NT2/D1 (cell line): ENCODE data around the gene PARP14.

ENCODE experiments used
- DNase-seq: peaks from one replicate; pipeline ENCODE4 v3.0.0-alpha.2; 2011; ENCODE audit warnings: low read depth, low spot score
- H3K27me3 ChIP-seq: 2 replicates; pipeline ENCODE4 v1.6.0; 2011; ENCODE audit warnings: mild to moderate bottlenecking; ENCODE audit not compliant: insufficient read length, insufficient read depth
- H3K36me3 ChIP-seq: 2 replicates; pipeline ENCODE4 v1.6.1; 2011; ENCODE audit warnings: mild to moderate bottlenecking, low read length, mixed read lengths; ENCODE audit not compliant: insufficient read depth, insufficient read length
- H3K4me1 ChIP-seq: 2 replicates; pipeline ENCODE4 v1.5.1; 2011; ENCODE audit not compliant: insufficient read depth, insufficient read length
- H3K4me3 ChIP-seq: 2 replicates; pipeline ENCODE4 v1.5.1; 2011; ENCODE audit warnings: low read depth; ENCODE audit not compliant: insufficient read length
- H3K9ac ChIP-seq: 2 replicates; pipeline ENCODE4 v1.6.0; 2011; ENCODE audit warnings: low read depth; ENCODE audit not compliant: insufficient read length
- H3K9me3 ChIP-seq: 2 replicates; pipeline ENCODE4 v1.5.1; 2011; ENCODE audit warnings: mild to moderate bottlenecking, low read length; ENCODE audit not compliant: insufficient read depth
- SUZ12 ChIP-seq: IDR thresholded peaks from 2 replicates; pipeline ENCODE4 v1.6.1; 2011; ENCODE audit not compliant: insufficient read length, insufficient read depth; ENCODE audit errors: extremely low read depth
- YY1 ChIP-seq: IDR thresholded peaks from 2 replicates; pipeline ENCODE4 v1.6.1; 2011; ENCODE audit not compliant: insufficient read length, insufficient read depth
- ZNF274 ChIP-seq: IDR thresholded peaks from 2 replicates; pipeline ENCODE4 v1.6.1; 2011; ENCODE audit warnings: mild to moderate bottlenecking, low read depth, low read length

Gene PARP14

DNA sequence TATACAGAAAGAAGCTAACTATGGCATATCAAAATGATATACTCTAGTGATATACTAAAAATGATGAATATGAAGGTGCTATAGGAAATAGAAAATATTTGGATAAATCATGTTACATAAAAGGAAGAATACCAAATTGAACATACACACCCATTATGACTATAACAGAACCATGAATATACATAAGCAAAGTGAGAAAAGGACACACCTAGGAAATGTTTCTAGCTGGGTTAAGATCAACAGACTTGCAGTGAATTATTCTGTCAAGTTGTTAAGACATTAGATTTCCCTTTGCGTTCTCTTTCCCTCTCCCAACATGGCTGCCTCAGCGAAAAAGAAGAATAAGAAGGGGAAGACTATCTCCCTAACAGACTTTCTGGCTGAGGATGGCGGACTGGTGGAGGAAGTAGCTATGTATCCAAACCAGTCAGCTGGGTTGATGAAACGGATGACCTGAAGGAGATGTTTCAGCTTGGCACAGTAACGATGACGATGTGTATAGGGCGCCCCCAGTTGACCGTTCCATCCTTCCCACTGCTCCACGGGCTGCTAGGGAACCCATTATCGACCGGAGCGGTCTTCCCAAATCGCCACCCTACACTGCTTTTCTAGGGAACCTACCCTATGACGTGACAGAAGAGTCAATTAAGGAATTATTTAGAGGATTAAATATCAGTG is 20.2 kb upstream of the PARP14 start:
- TF ChIP-seq YY1 (no peak), SUZ12 (no peak), ZNF274 (no peak)

DNA sequence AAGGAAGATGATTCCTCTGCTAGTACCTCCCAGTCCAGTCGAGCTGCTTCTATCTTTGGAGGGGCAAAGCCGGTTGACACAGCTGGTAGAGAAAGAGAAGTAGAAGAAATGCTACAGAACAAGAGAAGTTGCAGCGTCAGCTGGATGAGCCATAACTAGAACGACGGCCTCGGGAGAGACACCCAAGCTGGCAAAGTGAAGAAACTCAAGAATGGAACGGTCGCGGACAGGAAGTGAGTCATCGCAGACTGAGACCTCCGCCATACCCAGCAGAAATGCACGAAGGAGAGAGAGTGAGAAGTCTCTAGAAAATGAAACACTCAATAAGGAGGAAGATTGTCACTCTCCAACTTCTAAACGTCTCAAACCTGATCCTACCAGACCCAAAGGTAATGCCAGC is 19.0 kb upstream of the PARP14 start:
- no peak for DNase-seq
- Histone ChIP-seq H3K9me3 (0 out of 2 replicates have a peak, but pooled peaks cover 6% of the 10 kb centered on the region), H3K36me3 (no peaks in the 10 kb centered on the region), H3K9ac (no peak overlapping the region), H3K27me3 (no peaks in the 10 kb centered on the region), H3K4me3 (no peak overlapping the region), H3K4me1 (peaks cover 2% of the 10 kb centered on the region)
- TF ChIP-seq YY1 = no peak
- TF ChIP-seq ZNF274 = no peak
- TF ChIP-seq SUZ12 = no peak

More for the DNA sequence above, 20.2 kb upstream of the PARP14 start:
- H3K4me1 ChIP-seq = peaks cover 2% of the 10 kb centered on the region
- H3K9me3 ChIP-seq = 0 out of 2 replicates have a peak, but pooled peaks cover 6% of the 10 kb centered on the region
- H3K27me3 ChIP-seq = no peaks in the 10 kb centered on the region
- H3K4me3 ChIP-seq = no peak overlapping the region
- peak; percentile 30 for DNase-seq
- H3K36me3 ChIP-seq = no peaks in the 10 kb centered on the region
- H3K9ac ChIP-seq = no peak overlapping the region

DNA sequence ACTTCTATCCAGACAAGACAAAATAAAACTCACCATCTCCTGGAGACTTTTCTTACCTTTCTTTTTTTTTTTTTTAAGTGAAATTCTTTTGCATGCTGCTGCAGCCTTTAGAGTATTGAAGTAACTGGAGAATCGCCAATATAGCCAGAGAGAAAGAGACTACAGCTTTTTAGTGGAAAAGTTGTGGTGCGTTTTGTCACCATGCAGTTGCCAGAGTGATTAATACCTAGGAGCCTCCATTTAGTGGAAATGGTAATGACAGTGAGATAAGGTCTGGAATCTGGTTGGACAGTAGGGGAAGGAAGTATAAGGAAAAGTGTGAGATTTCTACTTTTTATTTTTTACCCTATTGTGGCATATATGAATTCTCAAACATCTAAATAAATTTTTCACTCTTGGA is 18.1 kb upstream of the PARP14 start:
- Histone ChIP-seq H3K27me3 (no peaks in the 10 kb centered on the region), H3K9me3 (0 out of 2 replicates have a peak, but pooled peaks cover 6% of the 10 kb centered on the region), H3K9ac (no peak overlapping the region), H3K36me3 (no peaks in the 10 kb centered on the region), H3K4me3 (no peak overlapping the region), H3K4me1 (peaks cover 2% of the 10 kb centered on the region)
- DNase-seq = no peak
- TF ChIP-seq SUZ12 (no peak), ZNF274 (no peak), YY1 (no peak)

DNA sequence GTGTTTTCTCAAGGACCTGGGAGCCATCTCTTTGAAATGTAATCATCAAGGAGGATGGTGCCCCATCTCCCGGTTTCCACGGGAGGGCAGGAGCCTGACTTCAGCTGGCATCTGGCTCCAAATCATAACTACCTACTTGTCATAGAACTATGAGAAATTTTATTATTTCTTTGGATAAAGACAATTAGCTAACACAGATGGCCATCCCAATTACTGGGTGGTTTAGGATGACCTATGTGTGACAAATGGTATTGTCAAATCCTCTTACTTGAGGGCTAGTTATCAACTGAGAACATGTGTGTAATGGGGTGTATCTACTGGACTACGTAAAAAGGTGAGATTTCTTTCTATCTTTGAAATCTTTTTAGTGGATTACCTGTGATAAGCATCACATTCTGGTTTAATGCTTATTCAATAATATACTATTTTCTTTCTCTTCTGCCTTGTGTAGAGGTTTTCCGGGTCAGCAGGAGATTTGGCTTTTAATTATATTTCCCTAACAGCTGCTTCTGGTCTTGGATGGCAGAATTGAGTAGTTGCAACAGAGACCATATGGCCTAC is 15.3 kb upstream of the PARP14 start:
- no peak overlapping the region for H3K9ac ChIP-seq
- no peaks in the 10 kb centered on the region for H3K4me1 ChIP-seq
- H3K9me3 ChIP-seq = 0 out of 2 replicates have a peak, but pooled peaks cover 6% of the 10 kb centered on the region
- no peaks in the 10 kb centered on the region for H3K27me3 ChIP-seq
- no peak for DNase-seq
- H3K4me3 ChIP-seq = no peak overlapping the region
- no peaks in the 10 kb centered on the region for H3K36me3 ChIP-seq
- TF ChIP-seq YY1 (no peak), SUZ12 (no peak), ZNF274 (no peak)

DNA sequence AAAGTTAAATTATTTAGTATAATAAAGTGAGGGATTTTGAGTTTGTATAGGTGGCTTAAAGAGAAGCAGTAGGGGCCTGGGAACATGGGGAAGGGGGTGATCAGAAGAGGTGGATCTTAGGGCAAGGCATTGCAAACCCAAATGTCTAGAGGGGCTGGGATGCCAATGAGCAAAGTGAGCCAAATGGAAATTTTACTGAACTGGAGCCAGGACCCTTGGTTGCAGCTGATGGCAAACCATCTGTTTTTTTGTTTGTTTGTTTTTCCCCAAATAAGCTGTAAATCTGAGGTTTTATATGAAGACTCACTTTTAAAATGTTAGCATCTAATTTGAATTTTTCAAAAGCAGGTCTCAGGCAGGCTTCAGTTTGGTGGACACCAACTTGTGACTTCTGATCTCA is 14.8 kb upstream of the PARP14 start:
- DNase-seq = no peak
- H3K27me3 ChIP-seq = no peaks in the 10 kb centered on the region
- H3K36me3 ChIP-seq = no peaks in the 10 kb centered on the region
- no peaks in the 10 kb centered on the region for H3K4me1 ChIP-seq
- no peak overlapping the region for H3K4me3 ChIP-seq
- H3K9ac ChIP-seq = no peak overlapping the region
- no peak for TF ChIP-seq YY1
- no peak for TF ChIP-seq SUZ12
- no peak for TF ChIP-seq ZNF274
- H3K9me3 ChIP-seq = 0 out of 2 replicates have a peak, but pooled peaks cover 4% of the 10 kb centered on the region

DNA sequence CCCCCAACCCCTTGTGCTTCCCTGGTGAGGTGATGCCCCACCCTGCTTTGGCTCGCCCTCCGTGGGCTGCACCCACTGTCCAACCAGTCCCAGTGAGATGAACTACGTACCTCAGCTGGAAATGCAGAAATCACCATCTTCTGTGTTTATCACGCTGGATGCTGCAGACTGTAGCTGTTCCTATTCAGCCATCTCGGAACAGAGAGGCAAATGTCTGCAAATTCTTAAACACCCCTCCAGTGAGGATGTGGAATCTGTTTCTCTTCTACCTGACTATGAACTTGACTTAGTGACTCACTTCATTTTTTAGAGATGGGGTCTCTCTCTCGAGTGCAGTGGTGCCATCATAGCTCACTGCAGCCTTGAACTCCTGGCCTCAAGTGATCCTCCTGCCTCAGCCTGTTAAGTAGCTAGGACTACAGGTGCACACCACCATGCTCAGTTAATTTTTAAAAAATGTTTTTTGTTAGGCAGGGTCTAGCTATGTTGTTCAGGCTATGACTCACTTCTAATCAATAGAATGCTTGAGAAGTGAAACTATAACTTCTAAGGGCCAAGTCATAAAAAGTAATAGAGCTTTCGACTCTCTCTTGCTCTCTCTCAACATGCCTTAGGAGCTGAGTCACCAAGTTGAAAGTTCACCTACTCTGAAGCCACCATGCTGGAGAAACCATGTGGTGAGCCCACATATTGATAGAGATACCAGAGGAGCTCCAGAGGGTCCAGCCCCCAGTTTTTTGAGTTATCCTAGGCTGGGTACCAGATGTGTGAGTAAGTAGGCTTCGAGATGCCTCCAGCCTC is 11.5 kb upstream of the PARP14 start:
- Histone ChIP-seq H3K9me3 (no peaks in the 10 kb centered on the region), H3K27me3 (no peaks in the 10 kb centered on the region), H3K4me1 (no peaks in the 10 kb centered on the region), H3K36me3 (no peaks in the 10 kb centered on the region), H3K4me3 (no peak overlapping the region), H3K9ac (no peak overlapping the region)
- no peak for DNase-seq
- TF ChIP-seq YY1 (no peak), ZNF274 (no peak), SUZ12 (no peak)

DNA sequence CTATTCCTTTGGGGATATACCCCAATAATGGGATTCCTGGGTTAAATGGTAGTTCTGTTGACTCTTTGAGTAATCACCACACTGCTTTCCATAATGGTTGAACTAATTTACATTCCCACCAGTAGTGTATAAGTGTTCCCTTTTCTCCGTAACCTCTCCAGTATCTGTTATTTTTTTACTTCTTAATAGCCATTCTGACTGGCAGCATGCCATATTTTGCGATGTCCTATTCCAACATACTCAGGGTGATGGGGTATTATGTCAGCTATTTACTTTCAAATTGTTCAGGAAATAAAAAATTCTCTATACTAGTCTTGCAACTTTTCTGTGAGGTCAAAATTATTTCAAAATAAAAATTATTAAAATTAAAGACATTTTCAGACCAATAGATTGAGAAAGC is 9.1 kb upstream of the PARP14 start:
- H3K4me1 ChIP-seq = no peaks in the 10 kb centered on the region
- DNase-seq = no peak
- no peaks in the 10 kb centered on the region for H3K27me3 ChIP-seq
- no peak overlapping the region for H3K9ac ChIP-seq
- TF ChIP-seq SUZ12 = no peak
- H3K9me3 ChIP-seq = no peaks in the 10 kb centered on the region
- H3K4me3 ChIP-seq = no peak overlapping the region
- H3K36me3 ChIP-seq = no peaks in the 10 kb centered on the region
